ENCODE measurements around the gene TARDBP. TPM values are rescaled to one million over a fixed set of nuclear protein-coding genes. Genes with fewer than 3 reads are reported as not detected.

TARDBP gene
- total and polyA plus RNA-seq, 2 experiments from 2014 or later, result 102 to 213 TPM

GRCh38 chr1:10969971-10970332 lies 42.5 kb upstream of the TARDBP start:
- no peak for DNase-seq (ENCODE audit: low read depth in 1 of 2, low spot score in 1 of 2)

GRCh38 chr1:10973552-10973951 lies 38.9 kb upstream of the TARDBP start:
- peak in 1 of 2 donors; percentile 70 for DNase-seq (ENCODE audit: low read depth in 1 of 2, low spot score in 1 of 2)
- no peak overlapping the region for H3K4me3 ChIP-seq
- H3K27me3 ChIP-seq, result no peaks in the 10 kb centered on the region
- H3K9me3 ChIP-seq (ENCODE audit: low read depth), result no peaks in the 10 kb centered on the region
- peaks cover 3% of the 10 kb centered on the region for H3K4me1 ChIP-seq (ENCODE audit: low read depth)
- H3K27ac ChIP-seq, result no peak overlapping the region
- no peaks in the 10 kb centered on the region for H3K36me3 ChIP-seq
- no peak for TF ChIP-seq CTCF (IDR thresholded peaks at IDR 0.05; ENCODE audit: low read depth, low read length)

More at GRCh38 chr1:10969971-10970332, 42.5 kb upstream of the TARDBP start:
- Histone ChIP-seq H3K27ac (no peak overlapping the region), H3K4me1 (ENCODE audit: low read depth) (peaks cover 3% of the 10 kb centered on the region), H3K4me3 (no peak overlapping the region), H3K36me3 (no peaks in the 10 kb centered on the region), H3K27me3 (no peaks in the 10 kb centered on the region), H3K9me3 (ENCODE audit: low read depth) (no peaks in the 10 kb centered on the region)
- TF ChIP-seq CTCF (IDR thresholded peaks at IDR 0.05; ENCODE audit: low read depth, low read length), result no peak

- no peak for TF ChIP-seq CTCF (IDR thresholded peaks at IDR 0.05; ENCODE audit: low read depth, low read length)
- H3K27me3 ChIP-seq, result no peaks in the 10 kb centered on the region
- DNase-seq (ENCODE audit: low read depth in 1 of 2, low spot score in 1 of 2), result no peak
Measured at GRCh38 chr1:10973956-10974881, 38.2 kb upstream of the TARDBP start.

GRCh38 chr1:10975567-10976326 lies 36.7 kb upstream of the TARDBP start:
- H3K9me3 ChIP-seq (ENCODE audit: low read depth), result no peaks in the 10 kb centered on the region
- no peaks in the 10 kb centered on the region for H3K27me3 ChIP-seq
- no peak overlapping the region for H3K27ac ChIP-seq
- H3K4me3 ChIP-seq, result no peak overlapping the region
- peak in 1 of 2 donors; percentile 70 for DNase-seq (ENCODE audit: low read depth in 1 of 2, low spot score in 1 of 2)
- no peak for TF ChIP-seq CTCF (IDR thresholded peaks at IDR 0.05; ENCODE audit: low read depth, low read length)
- H3K36me3 ChIP-seq, result no peaks in the 10 kb centered on the region
- H3K4me1 ChIP-seq (ENCODE audit: low read depth), result no peaks in the 10 kb centered on the region

More at GRCh38 chr1:10973956-10974881, 38.2 kb upstream of the TARDBP start:
- Histone ChIP-seq H3K27ac (no peak overlapping the region), H3K9me3 (ENCODE audit: low read depth) (no peaks in the 10 kb centered on the region), H3K4me1 (ENCODE audit: low read depth) (peaks cover 3% of the 10 kb centered on the region), H3K4me3 (no peak overlapping the region), H3K36me3 (no peaks in the 10 kb centered on the region)

- TF ChIP-seq CTCF (IDR thresholded peaks at IDR 0.05; ENCODE audit: low read depth, low read length), result no peak
- H3K27ac ChIP-seq, result no peak overlapping the region
Measured at GRCh38 chr1:10978719-10979118, 33.7 kb upstream of the TARDBP start.

More at GRCh38 chr1:10978719-10979118, 33.7 kb upstream of the TARDBP start:
- Histone ChIP-seq H3K4me1 (ENCODE audit: low read depth) (no peaks in the 10 kb centered on the region), H3K4me3 (no peak overlapping the region), H3K9me3 (ENCODE audit: low read depth) (no peaks in the 10 kb centered on the region), H3K36me3 (no peaks in the 10 kb centered on the region), H3K27me3 (no peaks in the 10 kb centered on the region)
- DNase-seq (ENCODE audit: low read depth in 1 of 2, low spot score in 1 of 2), result no peak

All from cardiac muscle cell (in vitro differentiated cells and primary cell).